Lower lobe of right lung (tissue), 2 donors: Measurements from ENCODE around the gene CD2. TPM values are rescaled to one million over a fixed set of nuclear protein-coding genes. Genes with fewer than 3 reads are reported as not detected.

ENCODE experiments used
- ATAC-seq, 2 donors: fragments of 200-7000 bp; cut with Tn5 transposase; one replicate each; pipeline ENCODE4 v1.9.1; 2020 to 2022; ENCODE audit warnings: mild to moderate bottlenecking in 2 of 2, moderate library complexity in 2 of 2
- DNase-seq: peaks from one replicate; pipeline ENCODE4 v3.0.0-alpha.2; 2020
- H3K27ac ChIP-seq: fragments of 200-600 bp; one replicate; pipeline ENCODE4 v1.8.0; 2022
- H3K27me3 ChIP-seq: fragments of 200-600 bp; one replicate; pipeline ENCODE4 v1.8.0; 2022; ENCODE audit warnings: low read depth
- H3K36me3 ChIP-seq: fragments of 200-600 bp; one replicate; pipeline ENCODE4 v1.8.0; 2022; ENCODE audit warnings: mild to moderate bottlenecking
- H3K4me1 ChIP-seq: fragments of 200-600 bp; one replicate; pipeline ENCODE4 v1.8.0; 2022
- H3K4me3 ChIP-seq: fragments of 200-600 bp; one replicate; pipeline ENCODE4 v1.8.0; 2022; ENCODE audit warnings: mild to moderate bottlenecking
- H3K9me3 ChIP-seq: fragments of 200-600 bp; one replicate; pipeline ENCODE4 v1.8.0; 2022
- intact Hi-C: fragments of 100-400 bp; cut with DNase I; formaldehyde crosslinking; loops from one replicate; pipeline ENCODE4 v1.11.0; 2022
- total RNA-seq: library from RNA; stranded (reverse); fragmentation: NEBNext Ultra II Directional; extraction: Animal tissue kit (Norgen Biotek cat#: 25700); gene quantifications from one replicate; pipeline ENCODE4 v1.2.1, GENCODE V29; 2021
- TF ChIP-seq, protein P1 (sequence below): fragments of 200-600 bp; IDR thresholded peaks from one replicate; pipeline ENCODE4 v1.8.0; 2022; ENCODE audit warnings: antibody characterized with exemption, mild to moderate bottlenecking
- donor health status: DM: no; HTN: yes; CAD: no; lungs with severe emphysema.

Gene CD2
- total RNA-seq, 1 donor from 2014 or later: 9.8 TPM

DNA sequence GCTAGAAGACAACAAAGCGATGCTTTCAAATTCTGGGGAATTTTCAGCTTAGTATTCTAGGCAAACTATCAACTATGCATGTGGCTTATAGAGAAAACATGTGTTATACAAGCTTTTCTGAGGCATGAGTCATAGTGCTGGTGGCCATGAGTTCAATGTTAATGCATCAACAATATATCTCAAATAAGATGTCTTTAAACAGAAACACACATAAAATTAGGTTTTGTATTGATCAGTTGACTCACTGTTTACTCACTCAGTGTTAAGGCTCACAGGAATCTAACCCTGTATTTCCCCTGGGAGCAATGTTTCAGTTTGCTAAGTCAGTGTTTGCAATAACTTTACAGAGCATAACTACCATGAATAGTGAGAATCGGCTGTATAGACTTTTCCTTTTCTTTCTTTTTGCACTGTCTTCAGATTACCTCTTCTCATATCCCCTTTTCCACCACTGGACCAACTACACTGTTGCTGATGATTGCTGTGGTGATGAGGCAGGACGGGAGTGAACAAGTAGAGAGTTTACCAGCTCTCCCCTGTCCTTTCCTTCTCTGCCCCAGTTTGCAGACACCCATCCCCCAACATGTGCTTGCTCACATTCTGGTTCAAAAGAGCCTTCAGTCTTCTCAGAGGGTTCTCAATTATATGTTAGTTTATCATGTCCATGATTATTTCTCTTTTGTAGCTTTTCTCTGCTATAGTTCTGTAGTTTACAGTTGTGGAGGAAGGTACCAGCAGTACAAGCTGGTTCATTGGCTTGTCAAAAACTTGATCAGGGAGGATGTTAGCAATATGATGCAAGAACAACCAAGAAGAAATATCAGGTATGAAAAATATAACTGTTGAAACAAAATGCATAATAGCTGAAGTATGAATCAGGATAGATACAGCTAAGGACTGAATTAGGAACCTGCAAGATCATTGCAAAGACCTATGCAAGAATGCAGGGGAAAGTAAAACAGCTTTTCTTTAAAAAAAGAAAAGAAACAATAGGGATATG is 23.9 kb downstream of the CD2 start:
- TF ChIP-seq, protein P1, sequence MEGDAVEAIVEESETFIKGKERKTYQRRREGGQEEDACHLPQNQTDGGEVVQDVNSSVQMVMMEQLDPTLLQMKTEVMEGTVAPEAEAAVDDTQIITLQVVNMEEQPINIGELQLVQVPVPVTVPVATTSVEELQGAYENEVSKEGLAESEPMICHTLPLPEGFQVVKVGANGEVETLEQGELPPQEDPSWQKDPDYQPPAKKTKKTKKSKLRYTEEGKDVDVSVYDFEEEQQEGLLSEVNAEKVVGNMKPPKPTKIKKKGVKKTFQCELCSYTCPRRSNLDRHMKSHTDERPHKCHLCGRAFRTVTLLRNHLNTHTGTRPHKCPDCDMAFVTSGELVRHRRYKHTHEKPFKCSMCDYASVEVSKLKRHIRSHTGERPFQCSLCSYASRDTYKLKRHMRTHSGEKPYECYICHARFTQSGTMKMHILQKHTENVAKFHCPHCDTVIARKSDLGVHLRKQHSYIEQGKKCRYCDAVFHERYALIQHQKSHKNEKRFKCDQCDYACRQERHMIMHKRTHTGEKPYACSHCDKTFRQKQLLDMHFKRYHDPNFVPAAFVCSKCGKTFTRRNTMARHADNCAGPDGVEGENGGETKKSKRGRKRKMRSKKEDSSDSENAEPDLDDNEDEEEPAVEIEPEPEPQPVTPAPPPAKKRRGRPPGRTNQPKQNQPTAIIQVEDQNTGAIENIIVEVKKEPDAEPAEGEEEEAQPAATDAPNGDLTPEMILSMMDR: no peak
- H3K36me3 ChIP-seq: no peaks in the 10 kb centered on the region
- H3K9me3 ChIP-seq: no peaks in the 10 kb centered on the region
- H3K27me3 ChIP-seq: no peaks in the 10 kb centered on the region
- no peak for DNase-seq
- no peak overlapping the region for H3K27ac ChIP-seq
- no peak for ATAC-seq
- no peaks in the 10 kb centered on the region for H3K4me1 ChIP-seq
- no peak overlapping the region for H3K4me3 ChIP-seq
- intact Hi-C loops: no loop called here

DNA sequence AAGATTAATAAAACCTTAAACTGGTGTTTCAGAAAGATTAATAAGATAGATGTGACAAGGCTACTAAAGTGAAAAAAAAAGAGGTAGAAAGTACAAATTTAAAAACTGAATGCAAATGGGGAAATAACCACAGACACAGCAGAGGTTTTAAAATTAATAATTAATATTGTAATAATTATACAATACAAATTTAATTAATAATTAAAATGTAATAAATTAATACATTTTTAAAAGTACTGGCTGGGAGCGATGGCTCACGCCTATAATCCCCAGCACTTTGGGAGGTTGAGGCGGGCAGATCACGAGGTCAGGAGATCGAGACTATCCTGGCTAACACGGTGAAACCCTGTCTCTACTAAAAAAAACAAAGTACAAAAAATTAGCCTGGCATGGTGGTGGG is 26.8 kb downstream of the CD2 start:
- H3K9me3 ChIP-seq: no peaks in the 10 kb centered on the region
- TF ChIP-seq, protein P1: no peak
- DNase-seq: no peak
- no peaks in the 10 kb centered on the region for H3K36me3 ChIP-seq
- H3K4me1 ChIP-seq: no peaks in the 10 kb centered on the region
- no peak overlapping the region for H3K27ac ChIP-seq
- no peak for ATAC-seq
- H3K4me3 ChIP-seq: no peak overlapping the region
- intact Hi-C loops: no loop called here
- H3K27me3 ChIP-seq: no peaks in the 10 kb centered on the region

DNA sequence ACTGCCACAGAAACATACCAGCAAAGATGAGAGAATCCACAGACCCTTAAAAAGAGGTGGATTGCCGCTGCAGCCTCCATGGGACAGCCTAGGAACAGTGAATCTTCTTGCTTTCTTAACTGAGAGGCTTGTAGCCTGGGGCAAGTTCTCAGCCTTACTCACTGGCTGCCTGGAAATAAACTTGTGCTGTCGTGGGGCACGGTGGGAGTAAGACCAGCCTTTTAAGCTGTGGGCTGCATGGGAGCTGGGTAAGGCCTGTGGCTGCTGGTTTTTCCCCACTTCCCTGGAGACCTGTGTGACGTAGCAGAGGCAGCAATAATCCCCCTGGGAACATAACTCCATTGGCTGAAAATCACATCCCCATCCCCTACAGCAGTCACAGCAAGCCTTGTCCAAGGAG is 30.8 kb downstream of the CD2 start:
- no peak overlapping the region for H3K4me3 ChIP-seq
- ATAC-seq (no peak), DNase-seq (no peak)
- H3K27ac ChIP-seq: no peak overlapping the region
- TF ChIP-seq, protein P1: no peak
- H3K4me1 ChIP-seq: no peaks in the 10 kb centered on the region
- intact Hi-C loops: no loop called here
- no peaks in the 10 kb centered on the region for H3K9me3 ChIP-seq
- H3K27me3 ChIP-seq: no peaks in the 10 kb centered on the region
- H3K36me3 ChIP-seq: no peaks in the 10 kb centered on the region

DNA sequence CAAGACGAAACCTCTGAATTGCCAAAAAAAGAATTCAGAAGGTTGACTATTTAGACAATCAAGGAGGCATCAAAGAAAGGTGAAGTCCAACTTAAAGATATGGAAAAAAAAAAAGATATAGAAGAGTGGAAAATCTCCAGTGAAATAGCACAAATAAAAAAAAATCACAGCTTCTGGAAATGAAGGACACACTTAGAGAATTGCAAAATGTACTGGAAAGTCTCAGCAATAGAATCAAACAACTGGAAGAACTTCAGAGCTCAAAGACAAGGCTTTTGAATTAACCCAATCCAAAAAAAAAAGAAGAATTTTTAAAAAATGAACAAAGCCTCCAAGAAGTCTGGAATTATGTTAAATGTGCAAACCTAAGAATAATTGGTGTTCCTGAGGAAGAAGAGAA is 31.8 kb downstream of the CD2 start:
- TF ChIP-seq, protein P1: no peak
- H3K27me3 ChIP-seq: no peaks in the 10 kb centered on the region
- H3K27ac ChIP-seq: no peak overlapping the region
- no peak overlapping the region for H3K4me3 ChIP-seq
- ATAC-seq: no peak
- DNase-seq: no peak
- no peaks in the 10 kb centered on the region for H3K9me3 ChIP-seq
- intact Hi-C loops: no loop called here
- H3K4me1 ChIP-seq: no peaks in the 10 kb centered on the region
- H3K36me3 ChIP-seq: no peaks in the 10 kb centered on the region

DNA sequence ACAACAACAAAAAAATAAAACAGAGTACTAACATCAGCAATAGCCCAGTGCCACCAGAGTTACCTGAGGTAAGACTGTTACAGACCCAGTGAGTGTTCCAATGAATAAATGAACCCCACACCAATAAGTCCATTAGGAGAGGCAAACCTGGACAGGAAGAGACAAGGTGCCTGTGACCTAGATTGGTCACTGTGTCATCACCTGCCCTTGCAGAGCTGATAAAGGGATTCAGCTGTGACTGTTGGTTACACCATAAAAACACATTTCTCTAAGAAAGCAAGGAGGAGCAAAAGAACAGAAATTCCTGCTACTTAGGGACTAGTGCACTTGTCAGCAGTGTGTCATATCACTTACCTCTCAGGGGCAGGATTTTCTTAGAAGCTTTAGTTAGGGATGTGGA is 37.5 kb downstream of the CD2 start:
- no peaks in the 10 kb centered on the region for H3K9me3 ChIP-seq
- intact Hi-C loops: no loop called here
- H3K36me3 ChIP-seq: no peaks in the 10 kb centered on the region
- no peaks in the 10 kb centered on the region for H3K27me3 ChIP-seq
- no peak overlapping the region for H3K27ac ChIP-seq
- no peak overlapping the region for H3K4me3 ChIP-seq
- TF ChIP-seq, protein P1: no peak
- no peak for DNase-seq
- no peak for ATAC-seq
- no peaks in the 10 kb centered on the region for H3K4me1 ChIP-seq
